Panc1 (cell line): ENCODE measurements around the gene OR7C2.

Source experiments
- POLR2AphosphoS5 ChIP-seq: IDR thresholded peaks from 2 replicates; pipeline ENCODE4 v1.6.1; 2012; ENCODE audit warnings: mild to moderate bottlenecking, low read depth, low read length, moderate library complexity
- TF ChIP-seq, protein P1 (sequence below): fragments of 450-650 bp; IDR thresholded peaks from 2 replicates; pipeline ENCODE4 v1.5.1; 2017; ENCODE audit warnings: mild to moderate bottlenecking
- TF ChIP-seq, protein P2 (sequence below), 2 experiments: IDR thresholded peaks; 2 replicates each; pipeline ENCODE4 v1.6.1; 2011 to 2012; ENCODE audit warnings: low read depth in 2 of 2, control low read depth in 1 of 2, low read length in 1 of 2, mild to moderate bottlenecking in 1 of 2, moderate library complexity in 1 of 2; ENCODE audit not compliant: insufficient read depth in 1 of 2

DNA sequence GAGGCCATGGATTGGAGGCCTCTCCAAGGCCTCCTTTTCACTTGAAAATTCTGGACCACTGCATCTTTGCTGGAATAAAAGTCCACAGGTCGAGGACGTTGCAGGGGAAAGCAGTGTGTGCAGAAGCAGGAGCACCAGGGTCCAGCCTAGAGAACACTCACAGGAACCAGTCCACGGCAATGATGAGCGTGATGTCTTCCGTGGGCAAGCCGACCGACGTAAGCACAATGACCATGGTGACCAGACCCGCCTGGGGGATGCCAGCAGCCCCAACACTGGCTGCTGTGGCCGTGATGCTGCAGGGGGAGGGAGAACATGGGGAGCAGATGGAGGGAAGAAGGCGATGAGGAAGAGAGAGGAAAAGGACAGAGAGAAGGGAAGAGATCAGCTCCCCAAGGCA, 11.5 kb downstream of the OR7C2 start:
- TF ChIP-seq, protein P1, sequence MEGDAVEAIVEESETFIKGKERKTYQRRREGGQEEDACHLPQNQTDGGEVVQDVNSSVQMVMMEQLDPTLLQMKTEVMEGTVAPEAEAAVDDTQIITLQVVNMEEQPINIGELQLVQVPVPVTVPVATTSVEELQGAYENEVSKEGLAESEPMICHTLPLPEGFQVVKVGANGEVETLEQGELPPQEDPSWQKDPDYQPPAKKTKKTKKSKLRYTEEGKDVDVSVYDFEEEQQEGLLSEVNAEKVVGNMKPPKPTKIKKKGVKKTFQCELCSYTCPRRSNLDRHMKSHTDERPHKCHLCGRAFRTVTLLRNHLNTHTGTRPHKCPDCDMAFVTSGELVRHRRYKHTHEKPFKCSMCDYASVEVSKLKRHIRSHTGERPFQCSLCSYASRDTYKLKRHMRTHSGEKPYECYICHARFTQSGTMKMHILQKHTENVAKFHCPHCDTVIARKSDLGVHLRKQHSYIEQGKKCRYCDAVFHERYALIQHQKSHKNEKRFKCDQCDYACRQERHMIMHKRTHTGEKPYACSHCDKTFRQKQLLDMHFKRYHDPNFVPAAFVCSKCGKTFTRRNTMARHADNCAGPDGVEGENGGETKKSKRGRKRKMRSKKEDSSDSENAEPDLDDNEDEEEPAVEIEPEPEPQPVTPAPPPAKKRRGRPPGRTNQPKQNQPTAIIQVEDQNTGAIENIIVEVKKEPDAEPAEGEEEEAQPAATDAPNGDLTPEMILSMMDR, result no peak
- TF ChIP-seq, protein P2, sequence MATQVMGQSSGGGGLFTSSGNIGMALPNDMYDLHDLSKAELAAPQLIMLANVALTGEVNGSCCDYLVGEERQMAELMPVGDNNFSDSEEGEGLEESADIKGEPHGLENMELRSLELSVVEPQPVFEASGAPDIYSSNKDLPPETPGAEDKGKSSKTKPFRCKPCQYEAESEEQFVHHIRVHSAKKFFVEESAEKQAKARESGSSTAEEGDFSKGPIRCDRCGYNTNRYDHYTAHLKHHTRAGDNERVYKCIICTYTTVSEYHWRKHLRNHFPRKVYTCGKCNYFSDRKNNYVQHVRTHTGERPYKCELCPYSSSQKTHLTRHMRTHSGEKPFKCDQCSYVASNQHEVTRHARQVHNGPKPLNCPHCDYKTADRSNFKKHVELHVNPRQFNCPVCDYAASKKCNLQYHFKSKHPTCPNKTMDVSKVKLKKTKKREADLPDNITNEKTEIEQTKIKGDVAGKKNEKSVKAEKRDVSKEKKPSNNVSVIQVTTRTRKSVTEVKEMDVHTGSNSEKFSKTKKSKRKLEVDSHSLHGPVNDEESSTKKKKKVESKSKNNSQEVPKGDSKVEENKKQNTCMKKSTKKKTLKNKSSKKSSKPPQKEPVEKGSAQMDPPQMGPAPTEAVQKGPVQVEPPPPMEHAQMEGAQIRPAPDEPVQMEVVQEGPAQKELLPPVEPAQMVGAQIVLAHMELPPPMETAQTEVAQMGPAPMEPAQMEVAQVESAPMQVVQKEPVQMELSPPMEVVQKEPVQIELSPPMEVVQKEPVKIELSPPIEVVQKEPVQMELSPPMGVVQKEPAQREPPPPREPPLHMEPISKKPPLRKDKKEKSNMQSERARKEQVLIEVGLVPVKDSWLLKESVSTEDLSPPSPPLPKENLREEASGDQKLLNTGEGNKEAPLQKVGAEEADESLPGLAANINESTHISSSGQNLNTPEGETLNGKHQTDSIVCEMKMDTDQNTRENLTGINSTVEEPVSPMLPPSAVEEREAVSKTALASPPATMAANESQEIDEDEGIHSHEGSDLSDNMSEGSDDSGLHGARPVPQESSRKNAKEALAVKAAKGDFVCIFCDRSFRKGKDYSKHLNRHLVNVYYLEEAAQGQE (IDR thresholded peaks at IDR 0.05; ENCODE audit: insufficient read depth in 1 of 2, low read depth in 2 of 2, low read length in 1 of 2), result no peak
- no peak for TF ChIP-seq POLR2AphosphoS5
